Ovary (tissue), 9 donors: ENCODE data around the gene CLK2. TPM values are rescaled to one million over a fixed set of nuclear protein-coding genes. Genes with fewer than 3 reads are reported as not detected.
"Not testable (repeated sequence)": the region's sequence is repeated elsewhere in the genome, so short reads cannot be mapped to it uniquely, and the experiment has no call there.

Source experiments
- DNase-seq, 5 donors: peaks; one replicate each; pipeline ENCODE4 v3.0.0-alpha.2; 2019 to 2020
- H3K27ac ChIP-seq, 2 donors: fragments of 200-600 bp; one replicate each; pipeline versions ENCODE4 v1.5.1 to v1.8.0; 2019 to 2022
- H3K27me3 ChIP-seq: fragments of 200-600 bp; one replicate; pipeline ENCODE4 v1.8.0; 2022
- H3K36me3 ChIP-seq: fragments of 200-600 bp; sonication (generic); one replicate; pipeline ENCODE4 v1.5.1; 2019
- H3K4me1 ChIP-seq: one replicate; pipeline ENCODE4 v1.8.1; 2013; ENCODE audit warnings: mild to moderate bottlenecking, moderate library complexity; ENCODE audit not compliant: insufficient read depth
- H3K4me3 ChIP-seq: fragments of 200-600 bp; sonication (generic); one replicate; pipeline ENCODE4 v1.5.1; 2017
- H3K9me3 ChIP-seq, 2 donors: fragments of 200-600 bp in 1 of 2; sonication (generic) in 1 of 2; one replicate each; pipeline versions ENCODE4 v1.5.1 to v1.8.1; 2013 to 2019; ENCODE audit warnings: mild to moderate bottlenecking in 1 of 2, moderate library complexity in 1 of 2
- CTCF ChIP-seq, 3 donors: fragments of 450-650 bp in 2 of 3; fragments of 200-600 bp in 1 of 3; IDR thresholded peaks; one replicate each; pipeline versions ENCODE4 v1.5.1 to v1.8.0; 2016 to 2022; ENCODE audit warnings: antibody characterized with exemption in 3 of 3, mild to moderate bottlenecking in 1 of 3
- EP300 ChIP-seq: sonication (generic); formaldehyde crosslinking; IDR thresholded peaks from one replicate; pipeline ENCODE4 v1.6.1; 2017; ENCODE audit warnings: antibody characterized with exemption
- POLR2A ChIP-seq: fragments of 450-650 bp; IDR thresholded peaks from one replicate; pipeline ENCODE4 v1.6.1; 2017; ENCODE audit warnings: antibody characterized with exemption, mild to moderate bottlenecking, moderate library complexity
- WGBS, 3 donors: extraction: QIAGEN DNeasy Blood & Tissue Kit in 1 of 3; methylation state at CpG; one replicate each; pipeline versions ENCODE4 v1.1.5 to v1.1.7; 2013 to 2017; 5-methylcytosine and 5-hydroxymethylcytosine counted together
- intact Hi-C, 4 donors: fragments of 100-400 bp; cut with DNase I; formaldehyde crosslinking; loops; one replicate each; pipeline versions ENCODE4 v1.11.0 to v1.15.1; 2022 to 2023
- polyA plus RNA-seq, 2 donors: library from polyadenylated mRNA; stranded (reverse); fragments of 200-250 nt in 1 of 2; fragments of 350-450 nt in 1 of 2; fragmentation: Illumina TruSeq in 1 of 2; extraction: RNeasy Lipid Tissue Mini Kit (QIAGEN cat#74804) in 1 of 2; gene quantifications; one replicate each; pipeline ENCODE4 v1.2.3, GENCODE V29; 2013 to 2014
- total RNA-seq, 7 donors: library from RNA; depleted of rRNA in 2 of 7; stranded (reverse); fragments of >200 nt in 2 of 7; fragmentation: NEBNext Ultra II Directional in 3 of 7; extraction: Animal tissue kit (Norgen Biotek cat#: 25700) in 3 of 7; gene quantifications; one replicate each; pipeline versions ENCODE4 v1.1.0 to v1.2.4, GENCODE V29; 2016 to 2023
- donor health status: DM: no; HTN: no; CAD: no; lungs with moderate emphysema.
- donor health status: DM: no; HTN: no; CAD: no.
- donor health status: Bipolar disorder and iron deficiency.
- donor health status: DM: yes; HTN: yes; CAD: no.
- donor health status: DM: no; HTN: no; CAD: no.
- donor health status: DM: yes; HTN: yes; CAD: no.

Gene CLK2
- total and polyA plus RNA-seq, 9 donors, result 37.9 to 60.9 (median 50.1) TPM

- intact Hi-C loops, result loop anchor here in 2 of 4 donors (2.0 to 5.0 kb wide), 2 partner anchors 20 to 34 kb away; partner anchors contain the start of gene THBS3 (in 1 of the 2)
- H3K36me3 ChIP-seq, result no peaks in the 10 kb centered on the region
- H3K9me3 ChIP-seq, result no peaks in the 10 kb centered on the region
- no peaks in the 10 kb centered on the region for H3K27me3 ChIP-seq
- 0% methylated on average over 7 of the region's 7 CpGs for WGBS, 3 donors
- peak overlapping the region; percentile 55 for H3K4me3 ChIP-seq
- peak overlapping the region in 1 of 2 donors; percentile 72 for H3K27ac ChIP-seq
- no peaks in the 10 kb centered on the region for H3K4me1 ChIP-seq
- DNase-seq, result peak; percentile 51 to 84 (median 75)
- peak; percentile 30 to 68 (median 56) for TF ChIP-seq CTCF (IDR thresholded peaks at IDR 0.05)
- no peak for TF ChIP-seq EP300
Measured at GRCh38 chr1:155226188-155226909, 47.0 kb downstream of the CLK2 start.

GRCh38 chr1:155225404-155225759 is 47.9 kb downstream of the CLK2 start:
- H3K36me3 ChIP-seq, H3K27ac ChIP-seq, H3K9me3 ChIP-seq, H3K4me1 ChIP-seq, H3K4me3 ChIP-seq, DNase-seq, H3K27me3 ChIP-seq: not testable (repeated sequence)
- 92 to 96% (median 95%) methylated on average over 8 of the region's 8 CpGs for WGBS, 3 donors
- intact Hi-C loops, result loop anchor here in 1 of 4 donors (5.0 kb wide), 1 partner anchor 33 kb away; no protein-coding TSS in a partner anchor

GRCh38 chr1:155223047-155223446 is 50.3 kb downstream of the CLK2 start:
- TF ChIP-seq CTCF (IDR thresholded peaks at IDR 0.05), result no peak
- TF ChIP-seq EP300, result no peak
- no peak for TF ChIP-seq POLR2A
- intact Hi-C loops, result no loop called here
- Histone ChIP-seq H3K27ac (no peak overlapping the region), H3K27me3 (no peaks in the 10 kb centered on the region), H3K9me3 (no peaks in the 10 kb centered on the region), H3K4me3 (no peak overlapping the region), H3K36me3 (no peaks in the 10 kb centered on the region), H3K4me1 (no peaks in the 10 kb centered on the region)
- no peak for DNase-seq
- WGBS, 3 donors, result 87 to 90% (median 89%) methylated on average over 7 of the region's 7 CpGs

- 90 to 93% (median 92%) methylated on average over 10 of the region's 10 CpGs for WGBS, 3 donors
- H3K9me3 ChIP-seq, H3K4me1 ChIP-seq, H3K36me3 ChIP-seq, intact Hi-C loops, H3K27me3 ChIP-seq, H3K27ac ChIP-seq, DNase-seq, H3K4me3 ChIP-seq: not testable (repeated sequence)
Measured at GRCh38 chr1:155220211-155220965, 52.9 kb downstream of the CLK2 start.

- no peaks in the 10 kb centered on the region for H3K4me1 ChIP-seq
- no peak overlapping the region for H3K4me3 ChIP-seq
- H3K36me3 ChIP-seq, result no peaks in the 10 kb centered on the region
- H3K9me3 ChIP-seq, result no peaks in the 10 kb centered on the region
- H3K27me3 ChIP-seq, result no peaks in the 10 kb centered on the region
- WGBS, 3 donors, result 2 to 9% (median 4%) methylated on average over 1 of the region's 1 CpG
- intact Hi-C loops, result no loop called here
- TF ChIP-seq POLR2A (no peak), CTCF (IDR thresholded peaks at IDR 0.05) (no peak), EP300 (no peak)
- DNase-seq, result peak in 4 of 5 donors; percentile 44 to 62 (median 52)
- no peak overlapping the region for H3K27ac ChIP-seq
Measured at GRCh38 chr1:155219592-155220031, 53.7 kb downstream of the CLK2 start.
